HK-2 (cell line): ENCODE results near the gene SNN.

ENCODE experiments used
- DNase-seq: peaks from one replicate; pipeline ENCODE4 v3.0.0-alpha.2; 2018; ENCODE audit not compliant: unreplicated experiment

The SNN gene

GRCh38 chr16:11679941-11680911, 12.0 kb downstream of the SNN start:
- DNase-seq: no peak

GRCh38 chr16:11681556-11681955, 13.3 kb downstream of the SNN start:
- DNase-seq: no peak

- no peak for DNase-seq
Measured at GRCh38 chr16:11681976-11682654, 13.9 kb downstream of the SNN start.

GRCh38 chr16:11682655-11683096, 14.4 kb downstream of the SNN start:
- no peak for DNase-seq

GRCh38 chr16:11683145-11683544, 14.9 kb downstream of the SNN start:
- no peak for DNase-seq

GRCh38 chr16:11684231-11685025, 16.2 kb downstream of the SNN start:
- no peak for DNase-seq

- DNase-seq: no peak
Measured at GRCh38 chr16:11685844-11686618, 17.8 kb downstream of the SNN start.

GRCh38 chr16:11686713-11687380, 18.6 kb downstream of the SNN start:
- DNase-seq: no peak

GRCh38 chr16:11687601-11688519, 19.6 kb downstream of the SNN start:
- DNase-seq: no peak

- no peak for DNase-seq
Measured at GRCh38 chr16:11688520-11688886, 20.2 kb downstream of the SNN start.

- no peak for DNase-seq
Measured at GRCh38 chr16:11689031-11689840, 21.0 kb downstream of the SNN start.

GRCh38 chr16:11691235-11691634, 23.0 kb downstream of the SNN start:
- DNase-seq: no peak

- no peak for DNase-seq
Measured at GRCh38 chr16:11691771-11692170, 23.5 kb downstream of the SNN start.

- DNase-seq: no peak
Measured at GRCh38 chr16:11692171-11692570, 23.9 kb downstream of the SNN start.

GRCh38 chr16:11692651-11693050, 24.4 kb downstream of the SNN start:
- DNase-seq: no peak

GRCh38 chr16:11696266-11697012, 28.2 kb downstream of the SNN start:
- no peak for DNase-seq

- no peak for DNase-seq
Measured at GRCh38 chr16:11697319-11697718, 29.1 kb downstream of the SNN start.

- DNase-seq: no peak
Measured at GRCh38 chr16:11698271-11698689, 30.0 kb downstream of the SNN start.
